Ascending aorta (tissue), 2 donors: Measurements from ENCODE around the gene GLIS2. TPM values are rescaled to one million over a fixed set of nuclear protein-coding genes. Genes with fewer than 3 reads are reported as not detected.

Source experiments
- DNase-seq, 2 donors: peaks; one replicate each; pipeline ENCODE4 v3.0.0-alpha.2; 2019; ENCODE audit warnings: low spot score in 2 of 2
- H3K27ac ChIP-seq, 2 donors: fragments of 200-600 bp; sonication (generic); one replicate each; pipeline ENCODE4 v1.5.1; 2016 to 2017; ENCODE audit warnings: mild to moderate bottlenecking in 1 of 2
- H3K27me3 ChIP-seq: fragments of 200-600 bp; sonication (generic); one replicate; pipeline ENCODE4 v1.5.1; 2017
- H3K36me3 ChIP-seq, 2 donors: fragments of 200-600 bp; sonication (generic); one replicate each; pipeline ENCODE4 v1.5.1; 2016
- H3K4me1 ChIP-seq, 2 donors: fragments of 200-600 bp; sonication (generic); one replicate each; pipeline ENCODE4 v1.5.1; 2016 to 2017; ENCODE audit warnings: mild to moderate bottlenecking in 1 of 2
- H3K4me3 ChIP-seq, 2 donors: fragments of 200-600 bp; sonication (generic); one replicate each; pipeline ENCODE4 v1.5.1; 2016 to 2017; ENCODE audit warnings: mild to moderate bottlenecking in 1 of 2
- H3K9me3 ChIP-seq, 2 donors: fragments of 200-600 bp; sonication (generic); one replicate each; pipeline ENCODE4 v1.5.1; 2016
- CTCF ChIP-seq, 3 experiments: fragments of 200-600 bp in 2 of 3; fragments of 450-650 bp in 1 of 3; sonication (generic) in 2 of 3; IDR thresholded peaks; one replicate each; pipeline ENCODE4 v1.5.1; 2016 to 2019; ENCODE audit warnings: antibody characterized with exemption in 3 of 3, mild to moderate bottlenecking in 1 of 3, moderate library complexity in 1 of 3
- intact Hi-C: fragments of 100-400 bp; cut with DNase I; formaldehyde crosslinking; loops from one replicate; pipeline ENCODE4 v1.15.1; 2023
- total RNA-seq: library from RNA; depleted of rRNA; stranded (reverse); fragments of >200 nt; gene quantifications from one replicate; pipeline ENCODE4 v1.1.0, GENCODE V29; 2016

The GLIS2 gene
- total RNA-seq, 1 donor from 2014 or later: 16.8 TPM

- intact Hi-C loops: no loop called here
- Histone ChIP-seq H3K9me3 (no peaks in the 10 kb centered on the region), H3K4me3 (peak overlapping the region in 1 of 2 donors; percentile 33), H3K4me1 (peaks cover 69 to 89% of the 10 kb centered on the region in 2 donors), H3K27ac (peak overlapping the region; percentile 94 to 99), H3K36me3 (peaks cover 35 to 47% of the 10 kb centered on the region in 2 donors), H3K27me3 (no peaks in the 10 kb centered on the region)
- peak in 1 of 3 experiments; percentile 14 for TF ChIP-seq CTCF (IDR thresholded peaks at IDR 0.05)
- DNase-seq: peak in 1 of 2 donors; percentile 76
Observed at GRCh38 chr16:4381072-4381934, 65.4 kb downstream of the GLIS2 start.

- H3K4me1 ChIP-seq: peaks cover 77 to 93% of the 10 kb centered on the region in 2 donors
- no peak for DNase-seq
- peak overlapping the region in 1 of 2 donors; percentile 33 for H3K4me3 ChIP-seq
- H3K36me3 ChIP-seq: peaks cover 35 to 47% of the 10 kb centered on the region in 2 donors
- peak overlapping the region; percentile 94 to 99 for H3K27ac ChIP-seq
- intact Hi-C loops: no loop called here
- TF ChIP-seq CTCF (IDR thresholded peaks at IDR 0.05): no peak
- no peaks in the 10 kb centered on the region for H3K9me3 ChIP-seq
- no peaks in the 10 kb centered on the region for H3K27me3 ChIP-seq
Observed at GRCh38 chr16:4381935-4382794, 66.3 kb downstream of the GLIS2 start.

GRCh38 chr16:4382795-4383357 is 67.0 kb downstream of the GLIS2 start:
- peaks cover 77 to 93% of the 10 kb centered on the region in 2 donors for H3K4me1 ChIP-seq

GRCh38 chr16:4383591-4384444 is 68.0 kb downstream of the GLIS2 start:
- Histone ChIP-seq H3K4me3 (no peak overlapping the region), H3K4me1 (peaks cover 74 to 91% of the 10 kb centered on the region in 2 donors), H3K36me3 (peaks cover 35 to 37% of the 10 kb centered on the region in 2 donors), H3K27ac (peak overlapping the region; percentile 94 to 99), H3K27me3 (no peaks in the 10 kb centered on the region), H3K9me3 (no peaks in the 10 kb centered on the region)
- intact Hi-C loops: no loop called here
- no peak for TF ChIP-seq CTCF (IDR thresholded peaks at IDR 0.05)
- DNase-seq: peak in 1 of 2 donors; percentile 61

More at GRCh38 chr16:4382795-4383357, 67.0 kb downstream of the GLIS2 start:
- peak overlapping the region; percentile 94 to 99 for H3K27ac ChIP-seq
- peak in 1 of 2 donors; percentile 64 for DNase-seq
- H3K4me3 ChIP-seq: peak overlapping the region; percentile 19 to 33
- no peaks in the 10 kb centered on the region for H3K27me3 ChIP-seq
- peaks cover 35 to 42% of the 10 kb centered on the region in 2 donors for H3K36me3 ChIP-seq
- TF ChIP-seq CTCF (IDR thresholded peaks at IDR 0.05): no peak
- intact Hi-C loops: no loop called here
- H3K9me3 ChIP-seq: no peaks in the 10 kb centered on the region
